MG63 (cell line): Measurements from ENCODE around the gene TEX35. TPM values are rescaled to one million over a fixed set of nuclear protein-coding genes. Genes with fewer than 3 reads are reported as not detected.
A peak's percentile ranks its signal among the peaks of the same experiment; 100 is the strongest.

Experiments
- DNase-seq: peaks from one replicate; pipeline ENCODE4 v3.0.0-alpha.2; 2020
- H3K27me3 ChIP-seq: fragments of 250-450 bp; sonication (Bioruptor Pico); 2 replicates; pipeline ENCODE4 v1.5.1; 2020; ENCODE audit warnings: mild to moderate bottlenecking, moderate library complexity
- H3K36me3 ChIP-seq: fragments of 250-450 bp; sonication (Bioruptor Pico); 2 replicates; pipeline ENCODE4 v1.5.1; 2020; ENCODE audit warnings: mild to moderate bottlenecking, moderate library complexity
- H3K4me3 ChIP-seq: fragments of 250-450 bp; sonication (Bioruptor Pico); 2 replicates; pipeline ENCODE4 v1.5.1; 2020; ENCODE audit warnings: mild to moderate bottlenecking, moderate library complexity
- H3K9me3 ChIP-seq: fragments of 250-450 bp; sonication (Bioruptor Pico); 2 replicates; pipeline ENCODE4 v1.5.1; 2020; ENCODE audit warnings: mild to moderate bottlenecking, moderate library complexity
- total RNA-seq: library from RNA; depleted of rRNA; stranded (reverse); fragments of >200 nt; shearing (Covaris generic); gene quantifications from 2 replicates; pipeline ENCODE4 v1.2.3, GENCODE V29; 2014; ENCODE audit warnings: low replicate concordance

TEX35 gene
- total RNA-seq, 1 experiment from 2014 or later = not detected

- no peak overlapping the region for H3K4me3 ChIP-seq
- no peaks in the 10 kb centered on the region for H3K9me3 ChIP-seq
- H3K27me3 ChIP-seq = no peaks in the 10 kb centered on the region
- H3K36me3 ChIP-seq = no peaks in the 10 kb centered on the region
- no peak for DNase-seq
Measured at GRCh38 chr1:178530502-178530901, 17.6 kb downstream of the TEX35 start.

GRCh38 chr1:178531887-178532286, 19.0 kb downstream of the TEX35 start:
- DNase-seq = no peak
- no peaks in the 10 kb centered on the region for H3K36me3 ChIP-seq
- H3K9me3 ChIP-seq = no peaks in the 10 kb centered on the region
- no peaks in the 10 kb centered on the region for H3K27me3 ChIP-seq
- no peak overlapping the region for H3K4me3 ChIP-seq

GRCh38 chr1:178532392-178532791, 19.5 kb downstream of the TEX35 start:
- no peaks in the 10 kb centered on the region for H3K36me3 ChIP-seq
- no peak overlapping the region for H3K4me3 ChIP-seq
- no peaks in the 10 kb centered on the region for H3K27me3 ChIP-seq
- DNase-seq = peak; percentile 78
- H3K9me3 ChIP-seq = no peaks in the 10 kb centered on the region

- H3K27me3 ChIP-seq = no peaks in the 10 kb centered on the region
- H3K9me3 ChIP-seq = no peaks in the 10 kb centered on the region
- DNase-seq = no peak
- H3K36me3 ChIP-seq = no peaks in the 10 kb centered on the region
- no peak overlapping the region for H3K4me3 ChIP-seq
Measured at GRCh38 chr1:178533121-178533946, 20.4 kb downstream of the TEX35 start.

- no peak for DNase-seq
- no peak overlapping the region for H3K4me3 ChIP-seq
- no peaks in the 10 kb centered on the region for H3K27me3 ChIP-seq
- no peaks in the 10 kb centered on the region for H3K36me3 ChIP-seq
- H3K9me3 ChIP-seq = no peaks in the 10 kb centered on the region
Measured at GRCh38 chr1:178534137-178534868, 21.4 kb downstream of the TEX35 start.

GRCh38 chr1:178536329-178536728, 23.4 kb downstream of the TEX35 start:
- Histone ChIP-seq H3K9me3 (no peaks in the 10 kb centered on the region), H3K27me3 (no peaks in the 10 kb centered on the region), H3K4me3 (no peak overlapping the region), H3K36me3 (no peaks in the 10 kb centered on the region)
- no peak for DNase-seq

- no peaks in the 10 kb centered on the region for H3K9me3 ChIP-seq
- no peaks in the 10 kb centered on the region for H3K27me3 ChIP-seq
- H3K4me3 ChIP-seq = no peak overlapping the region
- H3K36me3 ChIP-seq = no peaks in the 10 kb centered on the region
- peak; percentile 99 for DNase-seq
Measured at GRCh38 chr1:178536844-178537371, 24.0 kb downstream of the TEX35 start.

GRCh38 chr1:178537382-178538090, 24.6 kb downstream of the TEX35 start:
- Histone ChIP-seq H3K9me3 (no peaks in the 10 kb centered on the region), H3K27me3 (no peaks in the 10 kb centered on the region), H3K4me3 (no peak overlapping the region), H3K36me3 (no peaks in the 10 kb centered on the region)
- DNase-seq = no peak

- Histone ChIP-seq H3K27me3 (no peaks in the 10 kb centered on the region), H3K36me3 (no peaks in the 10 kb centered on the region), H3K9me3 (no peaks in the 10 kb centered on the region), H3K4me3 (no peak overlapping the region)
- DNase-seq = peak; percentile 84
Measured at GRCh38 chr1:178538192-178538916, 25.4 kb downstream of the TEX35 start.

GRCh38 chr1:178539291-178539690, 26.4 kb downstream of the TEX35 start:
- no peaks in the 10 kb centered on the region for H3K27me3 ChIP-seq
- H3K9me3 ChIP-seq = no peaks in the 10 kb centered on the region
- no peak for DNase-seq
- H3K4me3 ChIP-seq = no peak overlapping the region
- peaks cover under 1% of the 10 kb centered on the region; the same call in 1 of the 2 replicates for H3K36me3 ChIP-seq

- no peak for DNase-seq
- Histone ChIP-seq H3K4me3 (no peak overlapping the region), H3K9me3 (no peaks in the 10 kb centered on the region), H3K36me3 (peaks cover 10% of the 10 kb centered on the region), H3K27me3 (no peaks in the 10 kb centered on the region)
Measured at GRCh38 chr1:178540204-178540603, 27.3 kb downstream of the TEX35 start.

- Histone ChIP-seq H3K36me3 (peaks cover 14% of the 10 kb centered on the region), H3K27me3 (no peaks in the 10 kb centered on the region), H3K4me3 (no peak overlapping the region), H3K9me3 (no peaks in the 10 kb centered on the region)
- DNase-seq = peak; percentile 92
Measured at GRCh38 chr1:178540646-178541045, 27.7 kb downstream of the TEX35 start.

GRCh38 chr1:178541379-178541778, 28.5 kb downstream of the TEX35 start:
- Histone ChIP-seq H3K9me3 (no peaks in the 10 kb centered on the region), H3K36me3 (peaks cover 21% of the 10 kb centered on the region), H3K4me3 (no peak overlapping the region), H3K27me3 (no peaks in the 10 kb centered on the region)
- DNase-seq = no peak

GRCh38 chr1:178541829-178542553, 29.1 kb downstream of the TEX35 start:
- Histone ChIP-seq H3K36me3 (peaks cover 26% of the 10 kb centered on the region), H3K9me3 (no peaks in the 10 kb centered on the region), H3K27me3 (no peaks in the 10 kb centered on the region), H3K4me3 (peak overlapping the region; percentile 66)
- DNase-seq = peak; percentile 23

GRCh38 chr1:178542554-178543289, 29.8 kb downstream of the TEX35 start:
- Histone ChIP-seq H3K4me3 (peak overlapping the region; percentile 66), H3K27me3 (no peaks in the 10 kb centered on the region), H3K36me3 (peaks cover 33% of the 10 kb centered on the region), H3K9me3 (no peaks in the 10 kb centered on the region)
- peak; percentile 98 for DNase-seq
